Trophoblast cell (in vitro differentiated cells and primary cell): ENCODE results near the gene SLC15A3.

Experiments
- DNase-seq, 2 donors: peaks; one replicate each; pipeline ENCODE4 v3.0.0-alpha.2; 2016
- H2AFZ ChIP-seq: 2 replicates; pipeline ENCODE4 v1.6.1; 2013; ENCODE audit warnings: low read length, moderate library complexity, mild to moderate bottlenecking; ENCODE audit not compliant: insufficient read depth, poor library complexity
- H2AK5ac ChIP-seq: 2 replicates; pipeline ENCODE4 v1.6.1; 2013; ENCODE audit warnings: mild to moderate bottlenecking, low read length
- H2BK120ac ChIP-seq: 2 replicates; pipeline ENCODE4 v1.6.1; 2013; ENCODE audit warnings: low read length, mild to moderate bottlenecking, moderate library complexity; ENCODE audit not compliant: insufficient read depth, poor library complexity
- H2BK12ac ChIP-seq: 2 replicates; pipeline ENCODE4 v1.6.1; 2013; ENCODE audit warnings: mild to moderate bottlenecking, low read length, moderate library complexity
- H2BK5ac ChIP-seq: 2 replicates; pipeline ENCODE4 v1.6.1; 2013; ENCODE audit warnings: low read length, low read depth, moderate library complexity, mild to moderate bottlenecking; ENCODE audit not compliant: poor library complexity
- H3K14ac ChIP-seq: 2 replicates; pipeline ENCODE4 v1.6.1; 2013; ENCODE audit warnings: mild to moderate bottlenecking, low read length
- H3K18ac ChIP-seq: 2 replicates; pipeline ENCODE4 v1.6.1; 2013; ENCODE audit warnings: mild to moderate bottlenecking, low read length
- H3K23ac ChIP-seq: 2 replicates; pipeline ENCODE4 v1.6.1; 2013; ENCODE audit warnings: low read length
- H3K27ac ChIP-seq: 2 replicates; pipeline ENCODE4 v1.5.1; 2013; ENCODE audit warnings: low read depth, mild to moderate bottlenecking, inconsistent platforms, low read length, moderate library complexity
- H3K27me3 ChIP-seq: 2 replicates; pipeline ENCODE4 v1.6.1; 2013; ENCODE audit warnings: inconsistent platforms, mild to moderate bottlenecking, low read length, moderate library complexity; ENCODE audit not compliant: insufficient read depth
- H3K36me3 ChIP-seq, 2 experiments: 1 replicate in 1 of 2; 2 replicates in 1 of 2; pipeline ENCODE4 v1.6.1; 2013; ENCODE audit warnings: low read length in 2 of 2, mild to moderate bottlenecking in 2 of 2, moderate library complexity in 1 of 2; ENCODE audit not compliant: insufficient read depth in 2 of 2, control insufficient read depth in 1 of 2
- H3K4ac ChIP-seq: 2 replicates; pipeline ENCODE4 v1.6.1; 2013; ENCODE audit warnings: low read depth, mild to moderate bottlenecking, low read length, moderate library complexity
- H3K4me1 ChIP-seq, 2 experiments: 1 replicate in 1 of 2; 2 replicates in 1 of 2; pipeline ENCODE4 v1.6.1; 2013; ENCODE audit warnings: low read length in 2 of 2, mild to moderate bottlenecking in 2 of 2, moderate library complexity in 1 of 2; ENCODE audit not compliant: insufficient read depth in 2 of 2, control insufficient read depth in 1 of 2
- H3K4me2 ChIP-seq: 2 replicates; pipeline ENCODE4 v1.6.1; 2013; ENCODE audit warnings: inconsistent platforms, mild to moderate bottlenecking, low read length, moderate library complexity
- H3K4me3 ChIP-seq: 2 replicates; pipeline ENCODE4 v1.5.1; 2013; ENCODE audit warnings: mild to moderate bottlenecking, low read depth, low read length, inconsistent platforms
- H3K79me1 ChIP-seq: one replicate; pipeline ENCODE4 v1.6.1; 2013; ENCODE audit warnings: low read length
- H3K79me2 ChIP-seq: 2 replicates; pipeline ENCODE4 v1.6.1; 2013; ENCODE audit warnings: low read length, mild to moderate bottlenecking; ENCODE audit not compliant: control insufficient read depth, insufficient read depth, poor library complexity
- H3K9ac ChIP-seq: 2 replicates; pipeline ENCODE4 v1.6.1; 2013; ENCODE audit warnings: mild to moderate bottlenecking, low read length
- H3K9me3 ChIP-seq: 2 replicates; pipeline ENCODE4 v1.6.1; 2013; ENCODE audit warnings: low read depth, mild to moderate bottlenecking, control low read depth, inconsistent platforms, low read length; ENCODE audit not compliant: insufficient read depth
- H4K12ac ChIP-seq: 2 replicates; pipeline ENCODE4 v1.6.1; 2013; ENCODE audit warnings: low read depth, mild to moderate bottlenecking, low read length, moderate library complexity
- H4K8ac ChIP-seq: 2 replicates; pipeline ENCODE4 v1.6.1; 2013; ENCODE audit warnings: low read depth, mild to moderate bottlenecking, low read length, moderate library complexity
- H4K91ac ChIP-seq: one replicate; pipeline ENCODE4 v1.6.1; 2013; ENCODE audit warnings: low read depth, mild to moderate bottlenecking, low read length, moderate library complexity
- WGBS: extraction: QIAGEN DNeasy Blood & Tissue Kit; methylation state at CpG from one replicate; pipeline ENCODE4 v1.1.7; 2013; ENCODE audit warnings: missing lambda C conversion rate; ENCODE audit not compliant: insufficient read length, insufficient coverage; ENCODE audit errors: extremely low coverage; 5-methylcytosine and 5-hydroxymethylcytosine counted together

The SLC15A3 gene

DNA sequence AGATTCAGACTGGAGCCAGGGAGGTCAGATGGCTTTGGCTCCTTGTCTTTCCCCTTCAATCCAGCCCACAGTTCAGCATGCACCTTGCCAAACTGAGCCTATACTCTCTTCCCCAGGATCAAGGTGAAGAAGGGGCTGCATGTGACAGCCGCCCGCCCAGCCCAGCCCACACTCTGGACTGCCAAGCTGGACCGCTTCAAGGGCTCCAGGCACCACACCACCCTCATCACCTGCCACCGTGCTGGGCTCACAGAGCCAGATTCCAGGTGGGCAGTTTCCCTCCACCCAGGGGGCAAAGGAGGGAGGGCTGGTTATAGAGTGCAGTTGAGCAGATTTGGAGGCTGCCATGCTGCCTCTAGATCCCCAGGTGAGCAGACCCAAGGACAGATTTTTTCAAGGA lies 21.6 kb downstream of the SLC15A3 start:
- H3K4ac ChIP-seq, result no peak overlapping the region
- WGBS, result no CpG with 5 or more reads among the region's 4 CpGs
- no peaks in the 10 kb centered on the region for H3K79me1 ChIP-seq
- no peak overlapping the region for H4K91ac ChIP-seq
- H3K23ac ChIP-seq, result no peak overlapping the region
- H3K9ac ChIP-seq, result no peak overlapping the region
- no peak overlapping the region for H3K18ac ChIP-seq
- no peaks in the 10 kb centered on the region for H3K27me3 ChIP-seq
- H2AK5ac ChIP-seq, result no peak overlapping the region
- no peak overlapping the region for H3K27ac ChIP-seq
- H2BK120ac ChIP-seq, result no peak overlapping the region
- peaks cover 79 to 82% of the 10 kb centered on the region in 2 experiments for H3K36me3 ChIP-seq
- H2BK12ac ChIP-seq, result no peak overlapping the region
- H3K4me2 ChIP-seq, result no peak overlapping the region
- H4K8ac ChIP-seq, result no peak overlapping the region
- peaks cover 3 to 8% of the 10 kb centered on the region in 2 experiments for H3K4me1 ChIP-seq
- no peak overlapping the region for H4K12ac ChIP-seq
- no peak for DNase-seq
- H3K79me2 ChIP-seq, result peaks cover 2% of the 10 kb centered on the region
- H3K14ac ChIP-seq, result no peak overlapping the region
- H2BK5ac ChIP-seq, result no peak overlapping the region
- no peaks in the 10 kb centered on the region for H3K9me3 ChIP-seq
- H3K4me3 ChIP-seq, result no peak overlapping the region
- no peak overlapping the region for H2AFZ ChIP-seq

DNA sequence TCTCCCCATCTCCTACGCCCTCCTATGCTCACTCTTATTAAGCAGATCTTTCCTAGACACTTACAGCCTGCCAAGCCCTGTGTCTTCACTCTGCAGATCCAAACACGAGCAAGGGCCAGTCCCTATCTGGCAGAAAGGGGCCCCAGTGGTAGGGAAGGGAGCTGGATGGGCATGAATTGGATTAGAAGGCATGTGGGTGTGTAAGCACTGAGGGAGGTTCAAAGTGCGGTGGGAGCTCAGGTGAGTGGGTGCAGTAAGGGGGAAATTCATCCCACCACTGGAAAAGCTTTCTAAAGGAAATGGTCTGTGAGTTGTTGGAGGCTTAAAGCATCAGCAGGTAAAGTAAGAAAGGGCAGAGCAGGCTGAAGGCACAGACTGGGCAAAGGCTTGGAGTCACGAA lies 22.2 kb downstream of the SLC15A3 start:
- no peak for DNase-seq
- Histone ChIP-seq H2BK5ac (no peak overlapping the region), H2BK120ac (no peak overlapping the region), H3K79me2 (peaks cover 6% of the 10 kb centered on the region), H3K27ac (no peak overlapping the region), H3K79me1 (peaks cover 2% of the 10 kb centered on the region), H3K18ac (no peak overlapping the region), H3K14ac (no peak overlapping the region), H4K12ac (no peak overlapping the region), H3K36me3 (peaks cover 74 to 76% of the 10 kb centered on the region in 2 experiments), H4K91ac (no peak overlapping the region), H2AFZ (no peak overlapping the region), H3K9me3 (no peaks in the 10 kb centered on the region), H3K4me2 (no peak overlapping the region), H3K27me3 (no peaks in the 10 kb centered on the region), H3K9ac (no peak overlapping the region), H2BK12ac (no peak overlapping the region), H4K8ac (no peak overlapping the region), H3K4ac (no peak overlapping the region), H3K23ac (no peak overlapping the region), H3K4me3 (no peak overlapping the region), H3K4me1 (peaks cover 5 to 13% of the 10 kb centered on the region in 2 experiments), H2AK5ac (no peak overlapping the region)
- no CpG with 5 or more reads among the region's 4 CpGs for WGBS

DNA sequence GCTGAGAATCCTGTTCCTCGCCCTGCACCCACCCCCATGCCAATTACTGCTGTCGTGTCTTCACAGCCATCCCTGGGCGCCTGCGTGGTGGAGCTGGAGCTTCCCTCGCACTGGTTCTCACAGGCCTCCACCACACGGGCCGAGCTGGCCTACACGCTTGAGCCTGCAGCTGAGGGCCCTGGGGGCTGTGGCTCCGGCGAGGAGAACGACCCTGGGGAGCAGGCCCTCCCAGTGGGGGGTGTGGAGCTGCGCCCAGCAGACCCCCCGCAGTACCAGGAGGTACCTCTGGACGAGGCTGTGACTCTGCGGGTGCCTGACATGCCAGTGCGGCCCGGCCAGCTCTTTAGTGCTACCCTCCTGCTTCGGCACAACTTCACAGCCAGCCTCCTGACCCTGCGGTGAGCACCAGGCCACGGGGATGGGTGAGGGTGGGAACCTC lies 23.4 kb downstream of the SLC15A3 start:
- Histone ChIP-seq H3K4me2 (no peak overlapping the region), H2AFZ (no peak overlapping the region), H3K79me2 (peaks cover 10% of the 10 kb centered on the region), H3K79me1 (peaks cover 10% of the 10 kb centered on the region), H3K18ac (no peak overlapping the region), H4K8ac (no peak overlapping the region), H4K12ac (no peak overlapping the region), H3K36me3 (peaks cover 62 to 64% of the 10 kb centered on the region in 2 experiments), H2BK5ac (no peak overlapping the region), H3K27me3 (no peaks in the 10 kb centered on the region), H3K4ac (no peak overlapping the region), H3K27ac (no peak overlapping the region), H4K91ac (no peak overlapping the region), H2AK5ac (no peak overlapping the region), H3K14ac (no peak overlapping the region), H3K9ac (no peak overlapping the region), H3K9me3 (no peaks in the 10 kb centered on the region), H3K4me1 (peaks cover 10 to 19% of the 10 kb centered on the region in 2 experiments), H3K23ac (no peak overlapping the region), H2BK120ac (no peak overlapping the region), H3K4me3 (no peak overlapping the region), H2BK12ac (no peak overlapping the region)
- WGBS, result no CpG with 5 or more reads among the region's 20 CpGs
- DNase-seq, result no peak

DNA sequence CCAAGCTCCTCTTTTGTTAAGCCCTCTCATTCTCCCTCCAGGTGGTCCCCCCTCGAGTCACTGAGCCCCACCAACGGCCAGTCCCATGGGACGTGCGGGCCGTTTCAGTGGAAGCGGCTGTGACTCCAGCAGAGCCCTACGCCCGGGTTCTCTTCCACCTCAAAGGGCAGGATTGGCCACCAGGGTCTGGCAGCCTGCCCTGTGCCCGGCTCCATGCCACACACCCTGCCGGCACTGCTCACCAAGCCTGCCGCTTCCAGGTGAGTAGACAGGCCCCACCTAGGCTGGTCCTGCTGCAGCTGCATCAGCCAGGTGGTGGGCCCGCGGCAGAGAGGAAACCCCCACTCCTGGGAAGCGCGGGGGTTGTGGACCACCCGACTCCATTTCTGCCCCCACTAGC lies 24.4 kb downstream of the SLC15A3 start:
- H4K91ac ChIP-seq, result no peak overlapping the region
- H4K8ac ChIP-seq, result no peak overlapping the region
- no peak overlapping the region for H3K23ac ChIP-seq
- no peak overlapping the region for H3K4me3 ChIP-seq
- no peak overlapping the region for H2BK12ac ChIP-seq
- no peak overlapping the region for H2BK5ac ChIP-seq
- DNase-seq, result no peak
- no peak overlapping the region for H3K9ac ChIP-seq
- H3K18ac ChIP-seq, result no peak overlapping the region
- H3K4me2 ChIP-seq, result no peak overlapping the region
- H3K14ac ChIP-seq, result no peak overlapping the region
- peaks cover 10 to 17% of the 10 kb centered on the region in 2 experiments for H3K4me1 ChIP-seq
- WGBS, result no CpG with 5 or more reads among the region's 16 CpGs
- H3K27ac ChIP-seq, result no peak overlapping the region
- H3K79me2 ChIP-seq, result peaks cover 10% of the 10 kb centered on the region
- peaks cover 58 to 63% of the 10 kb centered on the region in 2 experiments for H3K36me3 ChIP-seq
- no peak overlapping the region for H3K4ac ChIP-seq
- H3K27me3 ChIP-seq, result no peaks in the 10 kb centered on the region
- H4K12ac ChIP-seq, result no peak overlapping the region
- H3K9me3 ChIP-seq, result no peaks in the 10 kb centered on the region
- peaks cover 10% of the 10 kb centered on the region for H3K79me1 ChIP-seq
- no peak overlapping the region for H2BK120ac ChIP-seq
- no peak overlapping the region for H2AK5ac ChIP-seq
- no peak overlapping the region for H2AFZ ChIP-seq
